Ishikawa (cell line): ENCODE data around the gene MRPL41.

Source experiments
- CEBPB ChIP-seq: IDR thresholded peaks from 2 replicates; pipeline ENCODE4 v1.6.1; 2012
- CREB1 ChIP-seq: IDR thresholded peaks from 2 replicates; pipeline ENCODE4 v1.6.1; 2012; ENCODE audit warnings: low read depth
- EGR1 ChIP-seq: IDR thresholded peaks from 2 replicates; pipeline ENCODE4 v1.6.1; 2012
- EP300 ChIP-seq: IDR thresholded peaks from 2 replicates; pipeline ENCODE4 v1.6.1; 2012; ENCODE audit warnings: borderline replicate concordance
- FOXM1 ChIP-seq: IDR thresholded peaks from 2 replicates; pipeline ENCODE4 v1.6.1; 2012; ENCODE audit warnings: low read depth, borderline replicate concordance
- MAX ChIP-seq: IDR thresholded peaks from 2 replicates; pipeline ENCODE4 v1.6.1; 2012
- NFIC ChIP-seq: IDR thresholded peaks from 2 replicates; pipeline ENCODE4 v1.6.1; 2012
- RAD21 ChIP-seq: IDR thresholded peaks from 2 replicates; pipeline ENCODE4 v1.6.1; 2012; ENCODE audit warnings: low read depth
- REST ChIP-seq: IDR thresholded peaks from 2 replicates; pipeline ENCODE4 v1.6.1; 2012; ENCODE audit warnings: low read depth, mild to moderate bottlenecking
- TAF1 ChIP-seq: IDR thresholded peaks from 2 replicates; pipeline ENCODE4 v1.6.1; 2012; ENCODE audit warnings: low read depth, mild to moderate bottlenecking
- TCF12 ChIP-seq: IDR thresholded peaks from 2 replicates; pipeline ENCODE4 v1.6.1; 2012; ENCODE audit warnings: low read depth
- TEAD4 ChIP-seq: IDR thresholded peaks from 2 replicates; pipeline ENCODE4 v1.6.1; 2012
- USF1 ChIP-seq: IDR thresholded peaks from 2 replicates; pipeline ENCODE4 v1.6.1; 2012
- YY1 ChIP-seq: IDR thresholded peaks from 2 replicates; pipeline ENCODE4 v1.6.1; 2012; ENCODE audit warnings: low read depth
- ZBTB7A ChIP-seq: IDR thresholded peaks from 2 replicates; pipeline ENCODE4 v1.6.1; 2012; ENCODE audit warnings: low read depth

The MRPL41 gene

GRCh38 chr9:137511758-137512463 is 39.8 kb upstream of the MRPL41 start:
- TF ChIP-seq USF1 = no peak
- TF ChIP-seq EGR1 = no peak
- no peak for TF ChIP-seq MAX
- TF ChIP-seq REST = no peak
- TF ChIP-seq EP300 = no peak
- TF ChIP-seq TAF1 = no peak
- no peak for TF ChIP-seq TEAD4
- no peak for TF ChIP-seq NFIC
- TF ChIP-seq TCF12 = no peak
- TF ChIP-seq YY1 = no peak
- TF ChIP-seq RAD21 = no peak
- TF ChIP-seq FOXM1 = no peak
- TF ChIP-seq ZBTB7A = no peak
- TF ChIP-seq CEBPB = no peak
- TF ChIP-seq CREB1 = no peak

GRCh38 chr9:137514691-137515337 is 36.9 kb upstream of the MRPL41 start:
- no peak for TF ChIP-seq MAX
- no peak for TF ChIP-seq CREB1
- TF ChIP-seq FOXM1 = no peak
- no peak for TF ChIP-seq TEAD4
- TF ChIP-seq NFIC = no peak
- no peak for TF ChIP-seq RAD21
- TF ChIP-seq REST = no peak

GRCh38 chr9:137515338-137515724 is 36.3 kb upstream of the MRPL41 start:
- TF ChIP-seq USF1 (no peak), ZBTB7A (no peak), MAX (no peak), NFIC (no peak), CEBPB (no peak), CREB1 (no peak), EGR1 (no peak), FOXM1 (no peak), EP300 (no peak), TAF1 (no peak), TEAD4 (no peak), TCF12 (no peak), RAD21 (no peak), YY1 (no peak)

GRCh38 chr9:137516144-137516917 is 35.3 kb upstream of the MRPL41 start:
- TF ChIP-seq MAX (no peak), TEAD4 (no peak), FOXM1 (no peak), RAD21 (no peak), YY1 (no peak), NFIC (no peak), EGR1 (no peak), CEBPB (no peak), USF1 (no peak), EP300 (no peak), ZBTB7A (no peak), CREB1 (no peak), TAF1 (no peak), TCF12 (no peak), REST (no peak)
